Measurements from ENCODE around the gene GNAI2. TPM values are rescaled to one million over a fixed set of nuclear protein-coding genes. Genes with fewer than 3 reads are reported as not detected.
A peak's percentile ranks its signal among the peaks of the same experiment; 100 is the strongest.

Gene GNAI2
- total RNA-seq, 8 experiments from 2014 or later = 65.9 to 163 (median 100) TPM

GRCh38 chr3:50288387-50289007 is 52.5 kb downstream of the GNAI2 start:
- in situ Hi-C loops (cut with MboI; ENCODE audit: low pct_unique_long_range_greater_than_20kb in 2 of 9, low sequenced_read_pairs in 9 of 9, unreplicated experiment in 9 of 9) = no loop called here
- peaks cover 7 to 10% of the 10 kb centered on the region in 2 donors for H3K4me1 ChIP-seq (replicated peaks in 1 of 2)
- 80 to 100% (median 94%) methylated on average over 1 to 10 of the region's 23 CpGs; no CpG with 5 or more reads in 4 of the 10 experiments for WGBS, 10 experiments
- no peak for ATAC-seq (replicated peaks in 6 of 8)
- no peak overlapping the region for H3K27ac ChIP-seq
- no peak overlapping the region for H3K4me3 ChIP-seq

- H3K27ac ChIP-seq = no peak overlapping the region
- WGBS, 10 experiments = 82 to 100% methylated on average over 2 to 4 of the region's 6 CpGs; no CpG with 5 or more reads in 8 of the 10 experiments
- in situ Hi-C loops (cut with MboI; ENCODE audit: low pct_unique_long_range_greater_than_20kb in 2 of 9, low sequenced_read_pairs in 9 of 9, unreplicated experiment in 9 of 9) = no loop called here
Measured at GRCh38 chr3:50289130-50289529, 53.1 kb downstream of the GNAI2 start.

DNA sequence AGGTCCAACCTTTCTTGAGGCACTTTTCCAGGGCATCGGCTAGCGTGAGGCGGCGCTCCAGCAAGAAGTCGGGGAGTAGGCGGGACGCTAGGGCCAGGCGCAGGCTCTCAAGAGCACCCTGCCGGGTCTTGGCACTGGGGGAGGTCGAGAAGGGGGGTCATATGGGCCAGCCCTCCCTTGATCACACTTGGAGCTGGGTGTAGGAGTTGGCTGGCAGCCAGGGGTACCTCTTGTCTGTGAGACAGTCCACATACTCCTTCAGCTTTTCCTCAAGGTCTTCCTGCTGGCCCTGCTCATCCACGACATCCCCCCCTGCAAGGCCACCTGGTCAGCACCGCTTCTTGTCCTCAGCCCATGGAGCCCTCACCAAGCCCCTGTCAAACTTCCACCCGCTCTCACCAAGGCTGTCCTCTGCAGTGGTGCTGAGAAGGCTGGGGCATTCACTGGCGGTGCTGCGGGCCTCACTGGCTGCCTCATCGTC is 54.2 kb downstream of the GNAI2 start:
- ATAC-seq (replicated peaks in 6 of 8) = no peak
- in situ Hi-C loops (cut with MboI; ENCODE audit: low pct_unique_long_range_greater_than_20kb in 2 of 9, low sequenced_read_pairs in 9 of 9, unreplicated experiment in 9 of 9) = no loop called here

More at GRCh38 chr3:50289130-50289529, 53.1 kb downstream of the GNAI2 start:
- no peak overlapping the region for H3K4me3 ChIP-seq
- peaks cover 7 to 10% of the 10 kb centered on the region in 2 donors for H3K4me1 ChIP-seq (replicated peaks in 1 of 2)
- no peak for ATAC-seq (replicated peaks in 6 of 8)

DNA sequence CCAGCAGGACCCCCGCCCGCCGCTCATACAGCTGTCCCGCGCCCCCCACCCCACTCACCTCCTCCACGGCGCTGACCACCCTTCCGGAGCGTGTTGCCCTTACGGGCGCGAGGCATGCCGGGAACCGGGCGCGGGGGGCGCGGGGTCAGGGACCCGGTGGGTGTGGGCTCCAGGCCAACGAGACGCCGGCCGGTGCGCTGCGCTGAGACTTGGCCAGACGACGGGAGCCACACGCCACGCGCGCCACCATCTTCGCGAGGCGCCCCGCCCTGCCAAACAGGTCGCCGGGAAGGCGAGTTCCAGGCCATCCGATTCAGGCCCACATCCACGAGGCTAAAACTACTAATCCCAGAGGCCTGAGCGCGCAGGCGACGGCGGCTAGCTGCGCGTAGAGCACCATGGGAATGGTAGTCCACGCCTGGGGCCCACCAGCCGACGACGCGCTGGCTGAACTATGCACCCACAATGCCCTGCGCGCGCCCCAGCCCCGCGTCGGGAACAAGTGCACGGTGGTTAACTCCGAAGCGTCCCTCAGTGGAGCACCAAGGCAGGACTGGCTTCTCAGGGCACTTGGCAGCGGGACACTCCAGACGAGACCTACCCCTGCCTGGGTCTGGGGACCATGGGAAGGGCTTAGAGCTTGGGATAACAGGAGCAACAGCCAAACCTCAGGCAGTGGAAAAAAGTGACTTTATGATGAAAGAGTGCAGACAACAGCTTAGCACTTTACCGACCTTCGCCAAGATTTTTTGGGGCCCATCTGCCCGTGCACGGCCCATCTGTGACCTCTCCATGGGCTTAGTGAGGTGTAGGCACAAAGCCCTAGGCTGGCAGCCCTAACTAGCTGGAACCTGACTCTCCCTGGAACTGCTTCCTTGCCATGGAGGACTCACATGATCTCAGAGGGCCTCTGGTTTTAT is 56.4 kb downstream of the GNAI2 start, which contains the start of gene IFRD2:
Gene IFRD2 (minus strand): TSS at position 271 of the 920 bp plus-strand sequence. CDS start 155 bp downstream, at position 116.
- ATAC-seq (replicated peaks in 6 of 8) = peak; percentile 93 to 97 (median 94)
- 0 to 45% (median 1%) methylated on average over 2 to 21 of the region's 67 CpGs; no CpG with 5 or more reads in 5 of the 10 experiments for WGBS, 10 experiments
- H3K27ac ChIP-seq = peak within 1 kb of the TSS; percentile 37 to 71
- in situ Hi-C loops (cut with MboI; ENCODE audit: low pct_unique_long_range_greater_than_20kb in 2 of 9, low sequenced_read_pairs in 9 of 9, unreplicated experiment in 9 of 9) = no loop called here
- peak within 1 kb of the TSS; percentile 70 to 97 (median 75) for H3K4me3 ChIP-seq
- peaks cover 7 to 10% of the 10 kb centered on the region in 2 donors for H3K4me1 ChIP-seq (replicated peaks in 1 of 2)

More for the DNA sequence above, 54.2 kb downstream of the GNAI2 start:
- 83 to 100% (median 89%) methylated on average over 1 to 7 of the region's 16 CpGs; no CpG with 5 or more reads in 5 of the 10 experiments for WGBS, 10 experiments
- no peak overlapping the region for H3K4me3 ChIP-seq
- H3K27ac ChIP-seq = no peak overlapping the region
- peaks cover 7 to 10% of the 10 kb centered on the region in 2 donors for H3K4me1 ChIP-seq (replicated peaks in 1 of 2)

DNA sequence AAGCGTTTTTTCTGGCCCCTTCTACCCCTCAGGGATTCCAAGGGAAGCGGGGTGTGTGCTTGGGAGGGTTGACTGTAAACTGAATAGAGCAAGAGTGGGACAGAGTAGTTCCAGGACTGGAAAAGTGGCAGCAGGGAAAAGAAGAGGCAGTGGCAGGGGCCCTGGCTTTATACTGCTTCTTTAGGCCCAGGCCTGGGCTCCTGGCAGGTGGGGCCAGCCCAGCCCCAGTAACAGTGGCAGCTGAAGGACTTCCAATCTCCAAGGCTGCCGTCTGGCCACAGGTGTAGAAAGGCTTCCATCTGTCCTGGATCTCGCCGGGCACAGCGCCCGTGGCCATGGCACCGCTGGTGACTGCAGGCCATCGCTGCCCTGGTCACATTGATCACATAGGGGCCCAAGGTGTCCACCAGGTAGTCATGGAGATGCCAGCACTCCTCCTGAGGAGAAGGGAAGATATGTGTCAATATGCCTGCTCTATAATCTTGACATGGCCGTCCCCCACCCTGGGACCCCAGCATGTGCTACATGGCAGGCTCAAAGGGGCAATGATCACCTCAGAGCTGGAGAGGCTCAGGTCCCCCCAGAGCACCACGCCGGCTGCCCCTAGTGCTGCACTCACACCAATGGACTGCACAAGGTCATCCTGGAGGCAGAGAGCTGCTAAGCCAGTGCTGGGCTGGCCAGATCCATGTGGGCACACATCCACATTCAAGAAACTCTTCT is 57.2 kb downstream of the GNAI2 start:
- no peak for ATAC-seq (replicated peaks in 6 of 8)
- peak overlapping the region in 1 of 2 donors; percentile 50 for H3K27ac ChIP-seq
- 0 to 100% (median 42%) methylated on average over 1 to 8 of the region's 12 CpGs; no CpG with 5 or more reads in 6 of the 10 experiments for WGBS, 10 experiments
- in situ Hi-C loops (cut with MboI; ENCODE audit: low pct_unique_long_range_greater_than_20kb in 2 of 9, low sequenced_read_pairs in 9 of 9, unreplicated experiment in 9 of 9) = no loop called here
- H3K4me3 ChIP-seq = peak overlapping the region in 2 of 5 donors; percentile 79 to 97
- H3K4me1 ChIP-seq (replicated peaks in 1 of 2) = peaks cover 10 to 14% of the 10 kb centered on the region in 2 donors

DNA sequence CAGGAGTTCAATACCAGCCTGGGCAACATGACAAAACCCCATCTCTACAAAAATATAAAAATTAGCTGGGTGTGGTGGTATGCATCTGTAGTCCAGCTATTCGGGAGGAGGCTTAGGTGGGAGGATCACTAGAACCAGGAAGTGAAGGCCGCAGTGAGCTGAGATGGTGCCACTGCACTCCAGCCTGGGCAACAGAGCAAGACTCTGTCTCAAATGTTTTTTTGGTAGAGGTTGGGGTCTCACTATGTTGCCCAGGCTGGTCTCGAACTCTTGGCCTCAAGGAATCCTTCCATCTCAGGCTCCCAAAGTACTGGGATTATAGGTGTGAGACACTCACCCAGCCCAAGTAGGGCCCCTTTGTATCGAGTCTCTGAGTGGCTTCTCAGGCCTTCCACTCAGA is 58.1 kb downstream of the GNAI2 start:
- in situ Hi-C loops (cut with MboI; ENCODE audit: low pct_unique_long_range_greater_than_20kb in 2 of 9, low sequenced_read_pairs in 9 of 9, unreplicated experiment in 9 of 9) = no loop called here
- ATAC-seq (replicated peaks in 6 of 8) = no peak
- Histone ChIP-seq H3K27ac (no peak overlapping the region), H3K4me3 (no peak overlapping the region), H3K4me1 (replicated peaks in 1 of 2) (peaks cover 13 to 15% of the 10 kb centered on the region in 2 donors)
- WGBS, 10 experiments = 68 to 100% (median 86%) methylated on average over 1 to 4 of the region's 4 CpGs; no CpG with 5 or more reads in 5 of the 10 experiments

DNA sequence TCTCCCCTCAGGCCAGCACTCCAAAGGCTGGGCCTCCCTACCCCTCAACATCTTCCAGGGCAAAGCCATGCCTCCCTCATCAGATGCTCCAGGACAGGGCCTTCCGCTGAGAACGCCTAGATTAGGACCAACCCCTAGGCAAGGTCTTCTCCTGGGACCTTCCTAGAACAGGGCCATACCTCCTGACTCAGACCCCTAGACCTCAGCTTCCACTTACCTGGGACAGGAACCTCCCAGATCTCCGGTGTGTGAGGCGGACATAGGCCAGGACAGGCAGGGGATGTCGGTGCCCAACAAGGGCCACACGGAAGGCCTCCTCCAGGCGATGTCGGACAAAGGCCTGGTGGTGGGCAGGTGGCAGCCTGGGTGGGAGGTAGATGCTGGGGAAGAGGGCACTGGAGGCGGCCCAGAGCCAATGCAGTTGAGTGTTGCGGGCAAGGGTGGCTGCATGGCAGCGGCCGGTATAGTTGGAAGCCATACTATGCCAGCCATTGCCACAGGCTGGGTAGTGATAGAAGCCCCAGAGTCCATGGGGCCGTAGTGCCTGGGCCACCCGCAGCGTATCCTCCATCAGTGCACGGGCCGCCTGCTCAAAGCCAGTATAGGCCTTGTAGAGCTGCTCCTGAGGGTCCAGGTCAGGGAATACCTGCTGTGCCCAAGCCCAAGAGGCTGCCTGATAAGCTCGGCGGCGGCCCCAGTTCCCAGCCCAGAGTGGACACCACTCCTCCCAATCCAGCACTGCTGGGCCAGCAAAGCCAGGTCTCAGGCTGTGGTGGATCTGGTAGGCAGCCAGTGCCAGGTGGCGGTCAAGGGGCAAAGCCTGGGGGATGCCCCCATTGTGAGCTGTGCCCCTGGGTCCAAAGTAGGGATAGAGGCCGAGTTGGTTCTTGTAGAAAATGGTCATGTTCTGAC is 58.7 kb downstream of the GNAI2 start:
- 95 to 100% (median 100%) methylated on average over 1 to 11 of the region's 22 CpGs; no CpG with 5 or more reads in 5 of the 10 experiments for WGBS, 10 experiments
- peaks cover 13 to 15% of the 10 kb centered on the region in 2 donors for H3K4me1 ChIP-seq (replicated peaks in 1 of 2)
- no peak overlapping the region for H3K27ac ChIP-seq
- in situ Hi-C loops (cut with MboI; ENCODE audit: low pct_unique_long_range_greater_than_20kb in 2 of 9, low sequenced_read_pairs in 9 of 9, unreplicated experiment in 9 of 9) = no loop called here
- no peak overlapping the region for H3K4me3 ChIP-seq
- ATAC-seq (replicated peaks in 6 of 8) = no peak

GRCh38 chr3:50295553-50296431 is 59.8 kb downstream of the GNAI2 start:
- in situ Hi-C loops (cut with MboI; ENCODE audit: low pct_unique_long_range_greater_than_20kb in 2 of 9, low sequenced_read_pairs in 9 of 9, unreplicated experiment in 9 of 9) = no loop called here
- no peak for ATAC-seq (replicated peaks in 6 of 8)
- Histone ChIP-seq H3K27ac (no peak overlapping the region), H3K4me3 (no peak overlapping the region), H3K4me1 (replicated peaks in 1 of 2) (peaks cover 21 to 23% of the 10 kb centered on the region in 2 donors)
- 60 to 78% (median 71%) methylated on average over 1 to 5 of the region's 8 CpGs; no CpG with 5 or more reads in 5 of the 10 experiments for WGBS, 10 experiments

- ATAC-seq (replicated peaks in 6 of 8) = no peak
Measured at GRCh38 chr3:50296721-50297383, 60.8 kb downstream of the GNAI2 start.

DNA sequence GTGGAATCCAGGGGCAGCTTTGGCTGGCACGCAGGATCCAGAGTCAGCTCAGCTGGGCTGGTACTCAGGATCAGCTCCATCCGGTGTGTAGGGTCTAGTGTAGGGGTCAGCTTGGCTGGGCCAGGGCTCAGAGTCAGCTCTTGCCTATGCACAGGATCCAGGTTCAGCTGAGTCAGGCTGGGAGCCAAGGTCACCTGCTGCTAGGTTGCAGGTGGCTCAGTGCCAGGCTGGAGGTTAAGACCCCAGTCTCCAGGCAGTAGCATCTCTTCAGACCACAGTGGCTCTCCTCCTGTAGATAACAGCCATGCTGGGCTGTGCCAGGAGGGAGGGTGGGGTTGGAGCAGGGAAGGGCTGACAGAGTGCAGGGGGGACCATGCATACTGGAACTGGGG is 61.4 kb downstream of the GNAI2 start:
- 80 to 100% methylated on average over 1 to 2 of the region's 2 CpGs; no CpG with 5 or more reads in 8 of the 10 experiments for WGBS, 10 experiments
- no peak for ATAC-seq (replicated peaks in 6 of 8)
- H3K27ac ChIP-seq = no peak overlapping the region
- in situ Hi-C loops (cut with MboI; ENCODE audit: low pct_unique_long_range_greater_than_20kb in 2 of 9, low sequenced_read_pairs in 9 of 9, unreplicated experiment in 9 of 9) = no loop called here
- H3K4me3 ChIP-seq = no peak overlapping the region
- H3K4me1 ChIP-seq (replicated peaks in 1 of 2) = peaks cover 18% of the 10 kb centered on the region in 2 donors

More at GRCh38 chr3:50296721-50297383, 60.8 kb downstream of the GNAI2 start:
- Histone ChIP-seq H3K27ac (no peak overlapping the region), H3K4me3 (no peak overlapping the region), H3K4me1 (replicated peaks in 1 of 2) (peaks cover 18% of the 10 kb centered on the region in 2 donors)
- WGBS, 10 experiments = 83 to 90% methylated on average over 2 of the region's 18 CpGs; no CpG with 5 or more reads in 8 of the 10 experiments
- in situ Hi-C loops (cut with MboI; ENCODE audit: low pct_unique_long_range_greater_than_20kb in 2 of 9, low sequenced_read_pairs in 9 of 9, unreplicated experiment in 9 of 9) = no loop called here

Data from motor neuron (in vitro differentiated cells).